GM12873 (cell line): ENCODE measurements around the gene TENM3.

Experiments
- CTCF ChIP-seq: IDR thresholded peaks from 2 replicates; pipeline ENCODE4 v1.5.1; 2012; ENCODE audit warnings: low read depth, mild to moderate bottlenecking, moderate library complexity, low read length, control low read depth; ENCODE audit not compliant: insufficient read depth; ENCODE audit errors: missing control alignments

Gene TENM3

DNA sequence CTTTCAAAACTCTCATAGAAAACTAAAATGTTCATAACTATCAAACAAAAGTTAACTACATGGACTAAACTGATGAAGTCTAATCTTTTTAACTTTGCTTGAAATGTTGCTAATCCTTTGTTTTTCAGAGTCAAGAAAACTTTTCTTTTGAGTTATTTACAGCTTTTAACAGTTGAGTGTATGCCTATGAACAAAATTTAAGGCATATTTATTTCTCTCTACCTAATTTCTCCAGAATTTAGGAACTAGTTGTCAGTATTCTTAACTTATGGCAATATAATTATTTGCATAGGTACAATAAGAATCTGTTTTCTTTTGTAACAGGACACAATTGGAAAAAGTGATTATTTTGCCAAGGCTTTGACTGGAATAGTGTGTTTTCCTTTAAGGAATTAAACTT is 23.8 kb downstream of the TENM3 start:
- no peak for TF ChIP-seq CTCF

GRCh38 chr4:182268966-182269365 is 25.8 kb downstream of the TENM3 start:
- no peak for TF ChIP-seq CTCF

GRCh38 chr4:182271731-182272130 is 28.5 kb downstream of the TENM3 start:
- TF ChIP-seq CTCF, result no peak

GRCh38 chr4:182272151-182272550 is 28.9 kb downstream of the TENM3 start:
- no peak for TF ChIP-seq CTCF

DNA sequence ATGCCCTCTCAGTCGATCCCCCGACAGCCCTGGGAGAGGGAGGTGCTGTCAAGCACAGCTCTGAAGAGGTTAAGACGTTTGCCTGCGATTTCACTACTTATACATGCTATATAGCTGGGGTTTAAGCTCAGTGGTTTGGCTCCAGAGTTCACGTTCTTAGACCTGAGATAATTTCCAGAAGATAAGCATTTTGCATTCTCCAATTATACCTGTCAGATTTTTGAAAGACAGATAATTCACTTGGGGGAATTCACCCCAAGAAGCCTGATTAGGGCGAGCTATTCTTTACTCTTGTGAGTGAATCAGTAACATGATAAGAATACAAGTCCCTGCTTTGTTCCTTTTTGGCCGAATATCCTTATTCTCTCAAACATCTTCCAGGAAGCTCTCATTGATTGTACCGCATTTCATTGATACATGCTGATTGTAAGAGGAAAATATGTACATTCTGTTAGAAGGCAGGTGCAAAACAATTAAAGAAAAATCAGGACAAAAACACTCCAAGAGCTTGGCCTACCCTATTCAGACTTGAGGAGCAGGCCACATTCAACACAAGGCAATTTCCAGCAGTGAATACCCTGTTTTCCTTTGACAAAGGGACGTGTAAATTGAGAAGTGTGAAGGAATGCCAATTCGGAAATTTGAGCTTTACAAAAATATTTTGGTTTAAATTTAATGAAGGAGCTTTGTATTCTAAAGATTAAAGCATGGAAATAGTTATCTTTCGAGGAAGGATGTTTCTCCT is 30.2 kb downstream of the TENM3 start:
- no peak for TF ChIP-seq CTCF

DNA sequence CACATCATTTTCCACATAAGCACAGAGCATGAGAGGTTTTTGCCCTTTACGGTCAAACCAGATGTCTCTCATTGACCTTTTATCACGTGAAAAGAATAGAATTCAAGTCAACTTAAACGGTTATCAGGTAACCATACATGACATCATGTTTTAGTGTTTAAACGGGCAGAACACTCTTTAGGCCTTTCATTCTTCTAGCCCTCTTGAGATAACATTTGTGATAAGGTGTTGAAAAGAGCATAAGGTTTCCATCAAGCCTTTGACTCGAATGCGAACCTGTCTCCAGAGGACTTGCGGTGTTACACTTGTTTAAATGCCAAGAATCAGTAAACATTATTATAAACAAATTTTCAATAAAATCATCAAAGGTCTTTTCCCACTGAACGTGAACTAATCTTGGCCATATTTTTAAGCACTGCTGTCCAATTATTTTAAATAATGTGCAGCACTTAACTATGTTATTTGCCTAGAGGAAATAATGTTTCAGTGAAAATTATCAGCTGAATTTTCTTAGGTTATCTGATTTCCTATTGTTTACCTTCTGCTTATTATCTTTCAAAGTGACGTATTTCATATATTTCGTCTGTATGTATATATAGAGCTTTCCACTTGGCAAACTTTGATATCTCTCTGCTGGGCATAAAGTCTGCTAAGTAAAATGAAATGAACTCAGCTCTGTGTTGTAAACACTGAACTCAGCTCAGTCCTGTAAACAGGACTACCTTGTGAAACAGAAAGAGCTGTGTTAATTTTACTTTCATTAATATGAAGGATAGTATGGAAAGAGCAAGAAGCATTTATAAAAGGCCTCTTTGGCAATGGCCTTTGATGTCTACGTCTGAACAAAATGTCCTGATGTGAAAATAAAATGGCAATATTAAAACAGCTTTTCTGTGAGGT is 33.3 kb downstream of the TENM3 start:
- TF ChIP-seq CTCF, result no peak

GRCh38 chr4:182277377-182277776 is 34.2 kb downstream of the TENM3 start:
- TF ChIP-seq CTCF, result no peak
